Activated CD8-positive, alpha-beta memory T cell treated with anti-CD3 and anti-CD28 coated beads for 36 hours (primary cell): ENCODE measurements around the gene KLHL2. TPM values are rescaled to one million over a fixed set of nuclear protein-coding genes. Genes with fewer than 3 reads are reported as not detected.

Experiments
- total RNA-seq, 2 experiments: library from RNA; stranded (reverse); gene quantifications; one replicate each; pipeline ENCODE4 v1.2.3, GENCODE V29; 2021

Gene KLHL2
- total RNA-seq, 2 experiments from 2014 or later, result 25.3 to 27.0 TPM

Other genes with a start within 250 kb of the KLHL2 start
- 1 to 10 TPM; 2.4 to 2.9 TPM for gene TRIM61, start 229.9 kb upstream of the KLHL2 start, total RNA-seq
- not detected for gene TRIM60, start 175.6 kb upstream of the KLHL2 start, total RNA-seq
- gene TRIM75, start 153.7 kb upstream of the KLHL2 start, total RNA-seq, result not detected
- 10 to 100 TPM; 16.1 TPM for gene TMEM192, start 94.7 kb upstream of the KLHL2 start, total RNA-seq
- gene MSMO1, start 120.1 kb downstream of the KLHL2 start, total RNA-seq, result 10 to 100 TPM; 38.2 to 40.7 TPM
- gene CPE, start 171.4 kb downstream of the KLHL2 start, total RNA-seq, result not detected